ENCODE measurements around the gene CHURC1.

The CHURC1 gene

DNA sequence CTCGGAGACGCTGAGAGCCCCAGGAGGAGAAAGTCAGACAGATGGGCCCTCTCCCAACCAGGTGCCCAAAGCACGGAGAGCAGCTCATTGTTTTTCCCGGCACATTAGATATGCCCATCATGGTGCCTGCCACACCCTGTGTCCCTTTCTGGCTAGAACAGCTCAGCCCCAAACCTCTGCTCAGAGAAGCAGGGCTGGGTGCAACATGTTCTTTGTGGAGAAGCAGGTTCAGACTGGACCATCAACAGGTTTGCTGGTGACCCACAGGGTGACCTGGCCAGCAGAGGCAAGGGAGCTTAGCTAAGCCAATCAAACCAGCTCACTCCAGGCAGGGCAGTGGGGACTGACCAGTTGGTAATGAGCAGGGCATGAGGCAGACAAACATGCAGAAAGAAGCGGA is 44.5 kb downstream of the CHURC1 start:
- DNase-seq, result no peak

DNA sequence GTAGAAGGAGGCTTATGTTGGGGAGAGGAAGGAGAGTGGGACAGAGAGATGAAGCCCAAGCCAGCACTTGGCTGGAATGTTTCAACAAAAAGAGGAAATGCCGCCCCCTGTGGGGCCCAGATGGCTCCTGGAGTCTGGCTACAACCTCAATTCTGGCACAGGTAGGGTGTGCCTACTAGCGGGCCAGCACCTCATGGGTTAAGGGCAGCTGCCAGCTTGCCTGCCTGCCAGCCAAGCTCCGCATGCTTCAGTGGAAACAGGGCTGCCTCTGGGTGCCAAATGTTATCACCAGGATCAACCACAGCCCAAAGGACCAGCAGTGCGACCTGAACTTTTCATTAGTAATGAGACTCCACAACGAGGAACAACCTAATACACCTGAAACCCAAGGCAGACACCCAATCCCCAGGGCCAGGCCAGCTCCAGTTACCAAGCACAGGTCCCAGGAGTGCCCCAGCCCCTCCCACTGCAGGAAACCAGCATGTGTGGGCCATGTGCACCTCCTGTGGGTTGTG is 46.6 kb downstream of the CHURC1 start:
- DNase-seq, result no peak

DNA sequence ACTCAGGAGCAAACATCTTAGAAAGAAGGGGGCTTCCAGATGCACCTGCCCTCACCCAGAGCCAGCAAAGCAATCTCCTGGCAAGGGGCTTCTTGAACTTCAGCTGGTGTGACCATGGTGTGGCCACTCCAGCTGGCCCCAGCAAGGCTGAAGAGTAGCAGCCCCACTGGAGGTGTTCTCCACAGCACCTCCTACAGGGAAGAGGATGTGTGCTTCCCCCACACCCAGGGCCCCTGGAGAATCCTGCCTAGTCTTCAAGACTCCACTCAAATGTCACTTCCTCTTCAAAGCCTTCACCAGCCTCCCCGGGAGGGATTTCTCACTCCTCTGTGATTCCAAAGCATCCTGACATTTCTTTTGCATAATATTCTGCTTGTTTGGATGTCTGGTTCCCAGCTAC is 49.4 kb downstream of the CHURC1 start:
- DNase-seq, result no peak

DNA sequence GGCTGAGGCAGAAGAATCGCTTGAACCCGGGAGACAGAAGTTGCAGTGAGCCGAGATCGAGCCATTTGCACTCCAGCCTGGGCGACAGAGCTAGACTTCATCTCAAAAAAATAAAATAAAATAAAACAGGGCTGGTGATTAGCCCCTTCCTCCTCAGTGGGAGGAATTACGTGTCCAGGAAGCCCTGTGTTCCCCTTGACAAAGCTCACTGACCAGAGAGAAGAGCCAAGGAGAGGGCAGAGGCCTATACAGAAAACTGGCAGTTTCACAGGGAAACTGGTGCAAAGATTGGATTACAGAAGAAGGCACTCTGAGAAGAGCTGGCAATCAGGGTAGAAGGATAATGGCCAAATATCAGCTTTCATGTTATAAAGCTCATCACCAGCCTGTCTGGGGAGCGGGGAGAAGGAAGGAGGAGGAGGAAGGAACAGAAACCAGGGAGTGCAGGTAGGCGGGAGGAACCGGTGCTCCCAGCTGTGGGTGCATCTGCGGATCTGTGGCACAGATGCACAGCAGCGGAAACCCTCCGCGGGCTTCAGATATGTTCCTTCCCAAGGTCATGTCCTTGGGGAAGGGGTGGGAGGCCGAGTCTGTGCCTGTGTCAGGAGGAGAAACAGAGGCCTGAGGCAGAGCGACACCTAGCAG is 51.2 kb downstream of the CHURC1 start:
- DNase-seq, result no peak

DNA sequence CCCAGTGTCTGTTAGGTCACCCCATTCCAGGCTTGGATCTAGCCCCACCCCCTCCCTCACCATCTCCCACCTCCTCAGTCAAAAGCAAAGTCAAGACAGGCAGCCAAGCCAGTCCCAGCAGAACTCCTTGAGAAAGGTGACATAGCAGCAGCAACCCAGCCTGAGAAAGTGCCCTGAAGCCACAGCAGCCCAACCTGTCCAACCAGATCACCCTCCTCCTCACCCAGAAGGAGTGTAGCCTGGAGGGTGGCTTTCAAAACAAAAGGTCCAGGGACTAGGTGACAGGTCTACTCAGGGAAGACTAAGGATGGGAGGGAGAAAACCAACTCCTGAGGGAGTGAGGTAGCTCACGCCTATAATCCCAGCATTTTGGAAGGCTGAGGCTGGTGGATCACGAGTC is 52.7 kb downstream of the CHURC1 start:
- DNase-seq, result no peak

DNA sequence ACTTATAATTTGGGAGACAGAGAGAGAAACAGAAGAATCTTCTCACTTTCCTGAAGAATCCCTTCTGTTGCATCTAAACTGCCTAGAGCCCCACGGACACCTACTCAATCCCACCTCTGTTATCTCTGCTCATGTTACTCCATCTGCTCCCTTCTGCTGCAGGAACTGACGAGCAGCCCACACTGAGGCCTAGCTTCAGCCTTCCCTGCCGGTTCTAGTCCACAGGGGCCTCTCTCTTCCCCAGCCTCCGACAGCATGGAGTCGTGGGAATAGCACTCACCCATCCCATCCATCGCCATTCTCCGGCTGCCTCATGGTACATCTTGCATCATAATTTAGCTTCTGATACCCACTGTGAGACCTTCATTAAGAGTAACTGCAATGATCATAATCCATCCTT is 53.9 kb downstream of the CHURC1 start:
- no peak for DNase-seq

DNA sequence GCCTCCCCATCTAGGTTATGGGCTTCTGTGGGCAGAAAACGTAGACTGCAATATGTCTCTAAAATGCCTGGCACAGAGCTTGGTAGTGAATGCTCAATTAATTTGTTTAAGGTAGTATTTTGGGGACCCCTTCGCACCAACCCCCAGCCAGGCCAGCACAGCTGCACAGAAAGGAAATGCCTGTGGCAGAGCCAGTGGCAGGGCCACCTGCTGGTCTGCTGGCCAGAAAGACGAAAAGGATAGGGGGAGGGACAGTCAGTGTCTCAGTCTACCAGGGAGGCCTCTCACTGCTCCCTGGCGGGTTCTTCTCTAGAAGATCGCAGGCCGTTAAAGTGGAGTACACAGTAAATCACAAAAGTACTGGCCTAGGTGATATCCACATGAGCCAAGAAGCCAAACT is 54.4 kb downstream of the CHURC1 start:
- DNase-seq, result no peak

DNA sequence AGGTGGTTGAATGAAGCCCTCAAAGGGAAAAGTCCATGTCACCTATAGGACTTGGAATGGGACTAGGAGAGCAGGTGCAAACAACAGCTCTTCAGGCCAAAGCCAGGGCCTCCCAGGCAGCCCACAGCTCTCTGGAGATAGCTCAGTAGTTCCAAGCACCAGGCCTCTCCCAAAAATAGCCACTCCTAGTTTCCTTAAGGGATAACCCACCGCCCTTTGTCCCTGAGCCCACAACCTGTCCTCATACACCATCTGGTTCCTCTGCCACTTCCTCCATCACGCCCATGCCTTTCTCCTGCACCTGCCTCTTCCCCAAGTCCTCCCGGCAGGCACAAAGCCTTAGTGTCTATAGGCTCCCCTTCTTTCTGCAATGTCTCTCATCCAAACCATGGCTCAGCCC is 55.8 kb downstream of the CHURC1 start:
- DNase-seq, result no peak

DNA sequence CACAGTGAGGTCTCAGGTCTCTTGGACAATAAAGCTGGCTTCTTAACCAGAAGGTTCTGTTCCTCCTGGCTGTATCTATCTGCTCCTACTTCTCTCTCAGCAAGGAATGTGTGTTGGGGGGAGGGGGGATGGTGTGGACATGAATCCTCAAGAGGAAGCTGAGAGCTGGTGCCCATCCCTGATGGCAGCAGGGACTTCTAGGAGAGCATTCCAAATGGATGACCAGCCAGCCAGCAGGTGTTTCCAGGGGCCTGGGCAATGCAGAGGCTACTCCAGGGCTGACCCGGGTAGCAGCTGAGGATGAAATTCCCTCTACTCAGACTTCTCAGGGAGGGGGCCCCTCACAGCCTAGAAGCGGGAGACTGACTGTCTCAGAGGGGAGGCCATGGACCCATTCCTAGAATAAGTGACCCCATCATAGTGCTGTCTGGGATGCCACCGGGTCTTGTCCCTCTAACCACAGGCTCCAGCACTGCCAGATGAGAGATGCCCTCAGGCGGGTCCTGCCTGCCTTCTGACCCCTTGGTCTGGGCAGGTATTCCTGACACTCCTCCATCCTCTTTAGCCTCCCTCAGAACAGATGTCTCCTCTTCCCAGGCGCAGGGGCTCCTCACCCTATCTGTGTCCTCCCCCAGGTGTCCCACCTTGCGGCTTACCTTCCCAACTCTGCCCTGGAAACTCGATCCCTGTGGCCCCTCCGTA is 56.7 kb downstream of the CHURC1 start:
- no peak for DNase-seq

DNA sequence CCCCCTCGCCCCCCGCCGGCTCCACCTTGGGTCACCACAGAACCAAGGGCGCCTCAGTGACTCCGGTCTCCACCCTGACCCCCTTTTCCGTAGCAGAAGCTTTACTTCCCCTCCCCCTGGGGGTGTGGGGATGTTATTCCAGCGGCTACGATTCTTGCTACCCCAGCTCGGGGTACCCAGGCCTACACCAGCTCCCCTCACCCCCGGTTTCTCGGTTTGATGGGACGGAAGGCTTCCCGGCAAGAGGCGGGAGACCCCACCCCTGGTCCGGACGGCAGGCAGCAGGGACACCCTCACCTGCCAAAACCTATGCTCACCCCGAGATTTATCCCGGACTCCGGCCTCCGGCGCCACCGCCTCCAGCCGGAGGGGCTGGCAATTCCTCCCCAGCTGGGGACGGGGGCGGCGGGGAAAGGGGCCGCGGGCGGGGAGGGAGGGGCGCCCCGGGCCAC is 57.3 kb downstream of the CHURC1 start:
- no peak for DNase-seq

DNA sequence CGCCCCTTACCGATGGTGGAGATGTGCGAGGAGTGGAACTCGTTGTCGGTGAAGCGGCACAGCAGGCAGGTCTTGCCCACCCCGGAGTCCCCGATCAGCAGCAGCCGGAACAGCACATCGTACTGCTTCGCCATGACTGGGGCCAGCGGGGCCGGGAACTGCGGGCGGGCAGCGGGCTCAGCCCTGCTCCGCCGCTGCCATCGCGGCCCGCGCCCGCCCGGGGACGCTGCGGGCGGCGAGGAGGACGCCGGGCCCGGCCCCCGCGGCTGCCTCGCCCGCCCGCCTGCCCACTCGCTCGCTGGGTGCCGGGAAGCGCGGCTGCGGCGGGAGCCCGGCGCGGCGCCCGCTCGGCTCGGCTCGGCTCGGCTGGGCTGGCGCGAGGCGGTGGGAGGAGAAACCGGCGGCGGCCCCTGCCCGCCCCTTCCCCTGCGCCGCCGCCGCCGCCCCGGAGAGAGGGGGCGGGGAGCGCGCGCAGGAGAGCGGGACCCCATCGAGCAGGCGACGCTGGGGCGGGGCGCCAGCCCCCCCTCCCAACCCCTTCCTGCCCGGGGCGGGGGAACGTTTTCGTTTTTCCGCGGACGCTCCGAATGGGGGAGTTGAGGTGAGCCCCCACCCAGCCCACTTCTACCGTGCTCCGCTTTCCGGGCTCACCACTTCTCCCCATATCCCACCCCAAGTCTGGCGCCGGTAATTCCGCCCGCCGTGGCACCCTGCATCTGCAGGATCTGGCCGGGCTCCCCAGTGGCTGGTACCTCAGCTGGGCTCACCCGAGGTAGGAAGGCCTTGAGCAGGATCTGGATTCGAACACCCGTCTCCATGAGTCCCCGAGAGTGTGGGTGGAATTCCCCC is 57.9 kb downstream of the CHURC1 start, which contains the start of gene RAB15:
TSS of gene RAB15 (minus strand) at position 394 of the 849 bp plus-strand sequence. CDS start at position 134, 260 bp downstream.
- DNase-seq, result peak; percentile 37 to 39

DNA sequence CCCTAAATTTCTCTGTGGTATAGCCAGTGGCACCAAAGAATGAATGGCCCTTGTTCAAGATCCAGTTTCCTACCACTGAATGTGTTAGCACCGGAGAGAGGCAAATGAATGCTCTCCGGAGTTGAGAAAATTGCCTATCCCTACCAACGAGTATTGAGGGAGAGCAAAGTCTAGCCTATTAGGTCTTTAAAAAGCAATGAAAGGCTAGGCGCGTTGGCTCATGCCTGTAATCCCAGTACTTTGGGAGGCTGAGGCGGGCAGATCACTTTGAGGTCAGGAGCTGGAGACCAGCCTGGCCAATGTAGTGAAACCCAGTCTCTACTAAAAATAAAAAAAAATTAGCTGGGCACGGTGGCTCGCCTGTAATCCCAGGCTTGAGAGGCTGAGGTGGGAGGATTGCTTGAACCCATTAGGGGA is 58.8 kb downstream of the CHURC1 start:
- no peak for DNase-seq

DNA sequence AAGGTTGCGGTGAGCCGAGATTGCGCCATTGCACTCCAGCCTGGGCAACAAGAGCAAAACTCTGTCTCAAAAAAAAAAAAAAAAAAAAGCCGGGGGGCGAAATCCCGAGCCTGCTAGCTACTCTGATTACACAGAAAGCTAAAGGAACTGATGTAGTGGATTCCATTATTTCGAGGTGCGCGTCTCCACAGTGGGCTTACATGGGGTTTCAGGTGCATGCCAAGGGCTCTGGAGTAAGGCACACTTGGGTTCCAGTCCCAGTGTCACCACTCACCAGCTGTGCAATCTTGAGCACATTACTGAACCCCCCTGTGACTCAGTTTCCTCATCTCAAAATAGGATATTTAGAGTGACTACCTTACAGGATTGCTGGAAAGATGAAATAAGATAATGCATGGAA is 59.6 kb downstream of the CHURC1 start:
- DNase-seq, result no peak

DNA sequence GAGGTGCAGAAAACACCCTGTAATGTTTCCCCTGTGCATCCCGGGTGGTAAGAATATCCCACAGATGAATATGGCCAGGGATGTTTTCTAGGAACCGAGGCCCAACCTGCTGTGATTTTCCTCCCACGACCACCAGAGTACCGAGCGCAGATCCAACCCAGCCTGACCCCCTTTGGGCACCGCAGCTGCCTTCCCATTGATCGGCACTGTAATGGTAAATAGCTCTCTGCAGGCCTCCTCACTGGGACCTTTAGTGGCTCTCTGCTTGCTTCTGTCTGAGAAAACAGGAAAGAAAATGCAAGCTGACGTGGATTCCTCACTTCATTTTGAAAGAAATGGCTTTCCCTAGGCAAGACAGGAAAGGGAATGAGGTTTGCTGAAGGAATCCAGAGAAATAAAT is 60.3 kb downstream of the CHURC1 start:
- DNase-seq, result no peak

DNA sequence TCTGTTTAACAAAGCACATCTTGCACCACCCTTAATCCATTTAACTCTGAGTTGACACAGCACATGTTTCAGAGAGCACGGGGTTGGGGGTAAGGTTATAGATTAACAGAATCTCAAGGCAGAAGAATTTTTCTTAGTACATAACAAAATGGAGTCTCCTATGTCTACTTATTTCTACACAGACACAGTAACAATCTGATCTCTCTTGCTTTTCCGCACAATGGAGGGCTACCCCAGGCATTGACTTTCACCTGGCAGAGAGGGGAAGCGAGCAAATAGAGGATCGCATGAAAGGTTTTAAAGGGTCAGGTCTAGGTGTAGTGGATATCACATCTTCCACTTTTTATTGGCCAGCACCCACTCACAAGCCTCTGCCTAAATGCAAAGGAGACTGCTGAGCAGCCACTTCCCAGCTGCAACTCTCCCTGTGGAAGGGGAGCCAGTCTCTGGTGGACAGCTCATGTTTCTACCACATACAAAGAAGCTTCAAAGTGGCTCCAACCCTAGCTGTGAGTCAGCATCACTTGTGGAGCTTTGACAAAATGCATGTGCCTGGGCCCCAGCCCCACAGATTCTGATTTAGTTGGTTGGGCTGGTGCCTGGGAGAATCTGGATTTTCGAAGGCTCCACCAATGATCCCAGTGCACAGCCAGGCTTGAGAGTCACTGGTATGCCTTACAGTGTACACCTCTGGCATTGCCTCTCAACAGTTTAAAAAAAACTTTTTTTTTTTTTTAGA is 65.2 kb downstream of the CHURC1 start:
- DNase-seq, result no peak

DNA sequence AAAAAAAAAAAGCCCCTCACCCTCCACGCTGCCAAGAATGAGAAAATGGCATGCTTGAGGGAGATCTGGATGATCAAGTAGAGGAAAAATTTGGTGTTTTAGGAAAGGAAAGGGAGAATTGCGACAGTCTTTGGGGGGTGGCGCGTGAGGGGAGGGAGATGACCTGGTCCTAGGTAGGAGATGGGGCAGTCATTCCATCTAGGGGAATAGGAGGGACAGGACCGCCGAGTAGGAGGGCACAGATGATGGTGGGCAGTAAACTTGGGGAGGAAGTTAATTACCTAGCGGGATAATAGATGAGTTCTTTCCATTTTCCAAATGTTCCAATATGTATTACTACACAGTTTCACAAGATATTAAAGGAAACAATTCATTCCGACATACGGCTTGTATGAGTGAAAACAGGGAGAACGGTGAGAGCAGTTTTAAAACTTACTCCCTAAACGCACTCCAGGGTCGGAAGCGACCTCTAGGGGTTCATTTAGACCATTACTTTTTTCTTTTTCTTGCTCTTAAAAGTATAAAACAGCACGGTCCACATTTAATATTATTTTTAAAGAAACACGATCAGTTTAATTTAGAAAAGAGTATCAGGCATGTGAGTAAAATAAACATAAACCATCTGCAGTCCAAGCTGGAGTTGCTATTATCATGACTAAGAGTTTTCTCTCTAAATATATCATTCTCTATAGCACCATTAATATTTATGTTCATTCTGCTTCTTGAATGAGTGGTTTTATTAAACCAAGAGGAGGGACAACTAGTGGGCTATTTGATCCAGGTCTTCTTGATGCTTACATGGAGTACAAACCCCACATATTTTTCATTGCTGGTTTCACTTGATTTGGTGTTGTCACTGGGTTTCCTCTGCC is 69.4 kb downstream of the CHURC1 start:
- DNase-seq, result peak; percentile 28 to 39
